CD14-positive monocyte (primary cell): ENCODE results near the gene CGB1. TPM values are rescaled to one million over a fixed set of nuclear protein-coding genes. Genes with fewer than 3 reads are reported as not detected.

Experiments used
- DNase-seq, 3 donors: peaks; one replicate each; pipeline ENCODE4 v3.0.0-alpha.2; 2011 to 2022
- H2AFZ ChIP-seq: 2 replicates; pipeline ENCODE4 v1.6.0; 2012; ENCODE audit warnings: mild to moderate bottlenecking, low read depth, low read length, inconsistent platforms; ENCODE audit not compliant: insufficient read depth, poor library complexity, severe bottlenecking
- H3K27ac ChIP-seq, 2 donors: 1 replicate in 1 of 2; 2 replicates in 1 of 2; pipeline ENCODE4 v1.5.1; 2012 to 2013; ENCODE audit warnings: low read length in 2 of 2, control low read depth in 1 of 2, inconsistent platforms in 1 of 2, low read depth in 1 of 2, mild to moderate bottlenecking in 1 of 2
- H3K27me3 ChIP-seq, 2 donors: one replicate each; pipeline versions ENCODE4 v1.6.0 to v1.6.1; 2011 to 2013; ENCODE audit warnings: low read length in 2 of 2; ENCODE audit not compliant: control insufficient read depth in 2 of 2, insufficient read depth in 2 of 2
- H3K36me3 ChIP-seq, 2 donors: replicated peaks in 1 of 2; 1 replicate in 1 of 2; 2 replicates in 1 of 2; pipeline versions ENCODE4 v1.5.1 to v1.6.1; 2012 to 2013; ENCODE audit warnings: low read length in 2 of 2, control low read depth in 1 of 2, inconsistent platforms in 1 of 2, mild to moderate bottlenecking in 1 of 2; ENCODE audit not compliant: insufficient read depth in 2 of 2, control insufficient read depth in 1 of 2
- H3K4me1 ChIP-seq, 2 donors: 1 replicate in 1 of 2; 2 replicates in 1 of 2; pipeline versions ENCODE4 v1.5.1 to v1.6.1; 2012 to 2013; ENCODE audit warnings: low read length in 2 of 2, control low read depth in 1 of 2, inconsistent platforms in 1 of 2, mild to moderate bottlenecking in 1 of 2, moderate library complexity in 1 of 2; ENCODE audit not compliant: insufficient read depth in 2 of 2, control insufficient read depth in 1 of 2
- H3K4me2 ChIP-seq: replicated peaks from 2 replicates; pipeline ENCODE3; 2012; ENCODE audit warnings: low read length, moderate library complexity, mild to moderate bottlenecking; ENCODE audit not compliant: poor library complexity, severe bottlenecking; ENCODE audit errors: extremely low read depth
- H3K4me3 ChIP-seq, 3 experiments: fragments of 200-600 bp in 1 of 3; sonication (generic) in 1 of 3; replicated peaks in 1 of 3; 1 replicate in 2 of 3; 2 replicates in 1 of 3; pipeline ENCODE4 v1.5.1; 2011 to 2013; ENCODE audit warnings: low read length in 3 of 3, mild to moderate bottlenecking in 3 of 3, control low read depth in 2 of 3, low read depth in 2 of 3, inconsistent platforms in 1 of 3, moderate library complexity in 1 of 3
- H3K79me2 ChIP-seq: 2 replicates; pipeline ENCODE4 v1.6.0; 2012; ENCODE audit warnings: mild to moderate bottlenecking, control low read depth, inconsistent platforms, low read length, moderate library complexity; ENCODE audit not compliant: insufficient read depth
- H3K9ac ChIP-seq: 2 replicates; pipeline ENCODE4 v1.6.0; 2017; ENCODE audit warnings: low read length, mild to moderate bottlenecking; ENCODE audit not compliant: insufficient read depth, poor library complexity, severe bottlenecking
- H3K9me3 ChIP-seq, 2 donors: replicated peaks in 1 of 2; 1 replicate in 1 of 2; 2 replicates in 1 of 2; pipeline versions ENCODE4 v1.5.1 to v1.6.1; 2012 to 2013; ENCODE audit warnings: low read length in 2 of 2, control low read depth in 1 of 2; ENCODE audit not compliant: control insufficient read depth in 1 of 2, insufficient read depth in 1 of 2
- H4K20me1 ChIP-seq: 2 replicates; pipeline ENCODE4 v1.6.0; 2012; ENCODE audit warnings: mild to moderate bottlenecking, low read length, control low read depth, moderate library complexity; ENCODE audit not compliant: insufficient read depth
- H3K27ac Mint-ChIP-seq, 7 donors: one replicate each; pipeline ENCODE4 v1.8.0; 2020; ENCODE audit warnings: mild to moderate bottlenecking in 7 of 7, mixed read lengths in 7 of 7, moderate library complexity in 6 of 7, inconsistent platforms in 2 of 7
- H3K27me3 Mint-ChIP-seq, 3 donors: one replicate each; pipeline ENCODE4 v1.8.0; 2021 to 2022; ENCODE audit warnings: low read depth in 3 of 3, mild to moderate bottlenecking in 3 of 3, mixed read lengths in 3 of 3, moderate library complexity in 3 of 3, inconsistent platforms in 1 of 3
- H3K36me3 Mint-ChIP-seq, 2 donors: one replicate each; pipeline ENCODE4 v1.8.0; 2020; ENCODE audit warnings: mixed read lengths in 2 of 2, inconsistent platforms in 1 of 2, mild to moderate bottlenecking in 1 of 2
- H3K4me1 Mint-ChIP-seq: one replicate; pipeline ENCODE4 v1.8.0; 2020; ENCODE audit warnings: mild to moderate bottlenecking, mixed read lengths
- H3K4me3 Mint-ChIP-seq, 2 donors: one replicate each; pipeline ENCODE4 v1.8.0; 2020; ENCODE audit warnings: mild to moderate bottlenecking in 2 of 2, mixed read lengths in 2 of 2, moderate library complexity in 1 of 2
- H3K9me3 Mint-ChIP-seq, 7 donors: one replicate each; pipeline ENCODE4 v1.8.0; 2020 to 2022; ENCODE audit warnings: mixed read lengths in 7 of 7, mild to moderate bottlenecking in 6 of 7, moderate library complexity in 6 of 7, inconsistent platforms in 2 of 7
- WGBS: methylation state at CpG from one replicate; pipeline ENCODE4 v1.1.5; 2013; ENCODE audit warnings: missing lambda C conversion rate; ENCODE audit not compliant: insufficient coverage; 5-methylcytosine and 5-hydroxymethylcytosine counted together
- intact Hi-C, 2 donors: fragments of 100-400 bp; cut with micrococcal nuclease; formaldehyde crosslinking; loops; one replicate each; pipeline versions ENCODE4 v1.15.0 to v1.15.1; 2023
- polyA plus RNA-seq, 3 donors: library from polyadenylated mRNA; depleted of rRNA in 1 of 3; unstranded in 2 of 3; stranded (reverse) in 1 of 3; fragments of 300-500 nt in 2 of 3; fragments of >200 nt in 1 of 3; fragmentation: Illumina TruSeq in 2 of 3; gene quantifications; 1 replicate in 2 of 3; 2 replicates in 1 of 3; pipeline ENCODE4 v1.2.3, GENCODE V29; 2012 to 2021
- TF ChIP-seq, protein P1 (sequence below): fragments of 200-600 bp; IDR thresholded peaks from one replicate; pipeline ENCODE4 v1.8.0; 2022; ENCODE audit warnings: antibody characterized with exemption, mild to moderate bottlenecking

Gene CGB1
- polyA plus RNA-seq, 3 donors = not detected

DNA sequence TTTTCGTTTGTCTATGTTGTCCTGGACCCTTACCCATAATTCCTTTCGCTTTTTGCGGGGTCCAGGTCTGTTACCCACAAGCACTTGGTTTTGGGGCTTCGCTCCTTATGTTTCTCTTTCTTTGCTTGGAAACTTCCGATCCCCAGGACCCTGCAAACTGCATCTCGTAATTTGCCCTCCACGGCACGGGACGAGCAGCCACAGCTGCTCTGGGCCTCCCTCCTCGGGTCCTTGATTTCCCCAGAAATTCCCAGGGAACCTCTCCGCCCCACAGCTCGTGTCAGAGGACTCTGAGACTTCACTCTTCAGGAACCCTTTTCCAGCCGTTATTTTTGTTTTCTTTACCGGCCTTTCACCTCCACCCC is 49.2 kb upstream of the CGB1 start:
- Mint-ChIP-seq H3K36me3 (peaks cover 19 to 36% of the 10 kb centered on the region in 2 donors), H3K4me1 (peaks cover 21% of the 10 kb centered on the region), H3K4me3 (peak overlapping the region; percentile 91 to 94), H3K9me3 (no peaks in the 10 kb centered on the region), H3K27ac (peak overlapping the region; percentile 86 to 95 (median 89)), H3K27me3 (peaks cover 2 to 3% (median 2%) of the 10 kb centered on the region in 3 donors)
- Histone ChIP-seq H4K20me1 (peaks cover 53% of the 10 kb centered on the region), H3K4me1 (peaks cover 18 to 22% of the 10 kb centered on the region in 2 donors), H3K79me2 (peaks cover 52% of the 10 kb centered on the region), H3K27me3 (no peaks in the 10 kb centered on the region), H3K27ac (peak overlapping the region; percentile 61 to 84), H3K9me3 (no peaks in the 10 kb centered on the region), H2AFZ (peak overlapping the region; percentile 82), H3K36me3 (peaks cover 22 to 34% of the 10 kb centered on the region in 2 donors), H3K4me2 (peak overlapping the region; percentile 96), H3K4me3 (peak overlapping the region; percentile 62 to 93 (median 71)), H3K9ac (peak overlapping the region; percentile 84)
- TF ChIP-seq, protein P1, sequence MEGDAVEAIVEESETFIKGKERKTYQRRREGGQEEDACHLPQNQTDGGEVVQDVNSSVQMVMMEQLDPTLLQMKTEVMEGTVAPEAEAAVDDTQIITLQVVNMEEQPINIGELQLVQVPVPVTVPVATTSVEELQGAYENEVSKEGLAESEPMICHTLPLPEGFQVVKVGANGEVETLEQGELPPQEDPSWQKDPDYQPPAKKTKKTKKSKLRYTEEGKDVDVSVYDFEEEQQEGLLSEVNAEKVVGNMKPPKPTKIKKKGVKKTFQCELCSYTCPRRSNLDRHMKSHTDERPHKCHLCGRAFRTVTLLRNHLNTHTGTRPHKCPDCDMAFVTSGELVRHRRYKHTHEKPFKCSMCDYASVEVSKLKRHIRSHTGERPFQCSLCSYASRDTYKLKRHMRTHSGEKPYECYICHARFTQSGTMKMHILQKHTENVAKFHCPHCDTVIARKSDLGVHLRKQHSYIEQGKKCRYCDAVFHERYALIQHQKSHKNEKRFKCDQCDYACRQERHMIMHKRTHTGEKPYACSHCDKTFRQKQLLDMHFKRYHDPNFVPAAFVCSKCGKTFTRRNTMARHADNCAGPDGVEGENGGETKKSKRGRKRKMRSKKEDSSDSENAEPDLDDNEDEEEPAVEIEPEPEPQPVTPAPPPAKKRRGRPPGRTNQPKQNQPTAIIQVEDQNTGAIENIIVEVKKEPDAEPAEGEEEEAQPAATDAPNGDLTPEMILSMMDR = no peak
- intact Hi-C loops = loop anchor here in 1 of 2 donors (10.0 kb wide), 1 partner anchor 369 kb away; the partner anchor contains the start of genes ALDH16A1 and PIH1D1
- 0% methylated on average over 14 of the region's 14 CpGs for WGBS
- DNase-seq = no peak

DNA sequence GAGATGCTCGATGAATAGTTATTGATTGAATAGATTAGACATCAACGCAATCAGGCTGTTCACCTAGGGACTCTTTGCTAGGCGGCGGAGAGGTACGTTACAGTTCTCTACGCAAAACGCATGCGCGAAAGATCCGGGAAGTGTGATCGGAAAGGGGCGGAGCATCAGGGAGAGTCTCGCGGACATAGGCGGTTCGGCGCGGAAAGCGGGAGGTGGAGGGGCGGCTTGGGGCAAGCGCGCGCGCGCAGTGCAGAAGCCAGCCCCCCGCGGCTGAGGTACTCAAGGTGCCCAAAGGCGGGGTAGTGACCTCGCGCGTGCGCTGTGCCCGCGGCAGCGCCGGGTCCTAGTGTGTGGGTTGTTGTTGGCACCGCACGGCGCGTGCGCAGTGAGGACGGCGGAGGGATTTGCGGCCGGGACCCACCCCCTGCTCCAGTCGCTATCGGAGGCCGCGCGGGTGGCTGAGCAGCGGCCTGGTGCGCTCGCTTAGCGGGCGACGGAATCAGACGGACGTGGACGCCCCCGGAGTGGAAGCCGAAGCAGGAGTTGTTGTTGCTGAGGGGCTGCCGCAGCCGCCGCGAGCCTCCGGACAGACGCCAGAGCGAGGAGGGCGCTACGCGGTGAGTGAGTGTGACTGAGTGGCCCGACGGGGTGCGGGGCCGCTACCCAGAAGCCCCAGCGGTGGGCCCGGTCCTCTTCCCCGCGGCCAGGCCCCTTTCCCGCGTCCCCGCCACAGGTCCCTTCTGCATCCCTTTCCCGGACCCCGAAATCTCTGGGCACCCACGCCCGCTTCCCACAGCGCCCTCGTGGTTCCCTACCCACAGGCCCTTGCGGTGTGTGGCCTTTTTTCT is 48.5 kb upstream of the CGB1 start, which contains the start of gene SNRNP70:
SNRNP70 (plus strand) TSS at position 432 of the 848 bp plus-strand sequence. CDS start 964 bp downstream, outside the sequence.
- Histone ChIP-seq H3K36me3 (peaks cover 15 to 28% of the 10 kb centered on the region in 2 donors), H3K27ac (peak within 1 kb of the TSS; percentile 61 to 84), H3K27me3 (no peaks in the 10 kb centered on the region), H3K4me1 (peaks cover 18 to 22% of the 10 kb centered on the region in 2 donors), H3K79me2 (peaks cover 46% of the 10 kb centered on the region), H3K9ac (peak within 1 kb of the TSS; percentile 84), H3K4me2 (peak within 1 kb of the TSS; percentile 96), H2AFZ (peak within 1 kb of the TSS; percentile 82), H3K9me3 (no peaks in the 10 kb centered on the region), H3K4me3 (peak within 1 kb of the TSS; percentile 62 to 93 (median 71)), H4K20me1 (peaks cover 47% of the 10 kb centered on the region)
- WGBS = under 1% methylated on average over 89 of the region's 89 CpGs
- peak within 1 kb of the TSS; percentile 86 to 95 (median 89) for H3K27ac Mint-ChIP-seq
- intact Hi-C loops = loop anchor here in 1 of 2 donors (10.0 kb wide), 1 partner anchor 370 kb away; the partner anchor contains the start of genes ALDH16A1 and PIH1D1
- H3K27me3 Mint-ChIP-seq = peaks cover 2 to 4% (median 2%) of the 10 kb centered on the region in 3 donors
- H3K36me3 Mint-ChIP-seq = peaks cover 13 to 30% of the 10 kb centered on the region in 2 donors
- no peaks in the 10 kb centered on the region for H3K9me3 Mint-ChIP-seq
- TF ChIP-seq, protein P1 = no peak
- H3K4me3 Mint-ChIP-seq = peak within 1 kb of the TSS; percentile 91 to 94
- H3K4me1 Mint-ChIP-seq = peaks cover 21% of the 10 kb centered on the region
- peak; percentile 98 to 99 (median 99) for DNase-seq
